Fibroblast of the aortic adventitia (primary cell): ENCODE results near the gene QRFP. TPM values are rescaled to one million over a fixed set of nuclear protein-coding genes. Genes with fewer than 3 reads are reported as not detected.

Experiments
- DNase-seq: peaks from one replicate; pipeline ENCODE4 v3.0.0-alpha.2; 2010; ENCODE audit warnings: low read depth
- H3K4me3 ChIP-seq: 2 replicates; pipeline ENCODE4 v1.5.1; 2011; ENCODE audit warnings: low read depth, mild to moderate bottlenecking, control low read depth, low read length, moderate library complexity
- CTCF ChIP-seq: IDR thresholded peaks from 2 replicates; pipeline ENCODE4 v1.5.1; 2011; ENCODE audit warnings: mild to moderate bottlenecking, low read length, control low read depth, inconsistent platforms; ENCODE audit not compliant: insufficient read depth
- total RNA-seq: library from RNA; depleted of rRNA; stranded (reverse); fragments of >200 nt; gene quantifications from 2 replicates; pipeline ENCODE4 v1.2.3, GENCODE V29; 2012; ENCODE audit warnings: low replicate concordance

Gene QRFP
- total RNA-seq, 1 donor: not detected

DNA sequence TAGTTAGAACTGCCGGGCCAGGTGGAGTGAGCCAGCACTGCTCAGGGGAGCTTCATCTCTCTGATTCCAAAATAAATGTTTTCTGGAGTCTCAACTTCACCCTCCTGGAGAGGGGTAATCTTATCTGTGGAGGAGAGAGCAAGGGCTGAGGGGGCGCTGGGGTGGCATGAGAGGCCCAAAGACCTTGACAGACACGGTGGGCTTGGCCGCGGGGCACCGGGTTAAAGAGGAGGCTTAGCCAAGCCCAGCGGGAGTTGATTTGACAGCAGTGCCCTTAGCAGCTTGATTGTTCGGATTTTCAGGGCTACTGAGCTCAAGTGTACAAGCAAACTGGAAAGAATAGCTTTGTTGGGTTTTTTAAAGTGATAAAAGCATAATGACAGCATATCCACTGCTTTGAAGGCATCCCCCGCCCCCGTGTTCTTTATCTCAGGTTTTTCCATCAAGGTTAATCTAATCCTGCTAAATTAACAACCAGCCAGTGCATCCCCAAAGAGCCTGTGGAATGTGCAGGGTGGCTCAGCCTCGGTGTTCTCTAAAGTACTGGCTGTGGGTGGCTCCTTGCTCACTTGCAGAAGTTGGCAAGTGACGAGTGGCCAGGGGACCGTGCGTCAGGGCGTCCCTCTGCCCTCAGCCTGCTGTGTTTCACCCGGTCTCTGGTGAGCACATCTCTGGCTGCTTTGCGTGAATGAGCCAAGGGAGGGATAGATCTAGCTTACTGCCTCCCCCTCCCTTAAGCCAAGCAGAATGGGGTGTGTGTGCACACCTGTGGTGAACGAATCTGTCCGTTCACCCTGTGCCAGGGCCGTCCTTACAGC, 5.5 kb downstream of the QRFP start:
- DNase-seq: no peak
- TF ChIP-seq CTCF: no peak
- H3K4me3 ChIP-seq: no peak overlapping the region

DNA sequence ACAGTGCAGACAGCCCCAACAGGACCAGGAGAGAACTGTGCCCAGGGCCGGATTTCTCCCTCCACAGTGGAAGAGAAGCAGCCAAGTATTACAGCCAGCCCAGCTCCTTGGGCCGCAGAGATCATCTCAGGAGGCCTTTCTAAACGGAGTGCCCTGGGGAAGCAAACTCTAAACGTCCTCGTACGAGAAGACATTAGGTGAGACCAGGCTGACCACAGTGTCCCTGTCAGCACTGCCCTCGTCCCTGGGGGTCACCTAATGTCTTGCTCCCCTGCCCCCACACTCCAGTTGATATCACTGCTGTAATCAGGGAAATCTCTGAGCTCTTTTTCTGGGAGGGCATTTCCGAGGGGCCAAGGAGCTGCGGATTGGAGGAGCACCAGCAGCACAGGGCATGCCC, 6.5 kb downstream of the QRFP start:
- no peak overlapping the region for H3K4me3 ChIP-seq
- TF ChIP-seq CTCF: no peak
- no peak for DNase-seq

DNA sequence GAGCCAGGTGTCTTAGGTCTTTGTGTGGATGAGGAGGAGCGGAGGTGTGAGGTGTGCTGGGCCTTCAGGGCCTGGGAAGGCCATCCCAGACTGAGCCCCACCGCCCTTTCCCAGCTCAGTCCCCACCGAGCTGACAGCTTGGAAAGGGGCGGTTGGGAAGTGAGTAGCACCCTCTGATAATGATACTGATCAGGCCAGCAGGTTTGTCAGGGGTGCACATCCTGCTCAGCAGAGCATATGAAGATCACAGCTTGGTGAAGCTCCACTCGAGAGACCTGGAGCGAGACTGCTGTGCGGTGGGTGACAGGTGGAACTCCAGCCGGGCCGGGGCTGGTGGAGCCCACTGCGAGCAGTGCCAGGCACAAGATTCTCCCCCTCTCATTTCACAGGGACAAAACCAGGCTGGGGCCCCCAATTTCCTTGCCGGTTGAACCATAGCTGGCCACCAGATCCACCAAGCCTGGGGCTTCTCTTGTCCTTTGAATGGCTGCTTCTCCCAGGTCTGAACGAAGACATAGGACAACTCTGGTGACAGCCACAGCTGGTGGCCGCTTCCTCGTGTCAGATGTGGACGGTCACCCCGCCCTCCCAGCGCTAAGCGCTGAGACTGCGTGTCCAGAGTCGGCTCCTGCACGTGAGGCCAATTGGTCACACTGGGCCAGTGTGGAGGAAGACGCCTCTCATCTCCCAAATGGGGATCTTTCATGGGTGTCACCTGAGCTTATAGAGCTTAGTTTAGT, 8.3 kb downstream of the QRFP start:
- H3K4me3 ChIP-seq: no peak overlapping the region
- TF ChIP-seq CTCF: no peak
- no peak for DNase-seq

DNA sequence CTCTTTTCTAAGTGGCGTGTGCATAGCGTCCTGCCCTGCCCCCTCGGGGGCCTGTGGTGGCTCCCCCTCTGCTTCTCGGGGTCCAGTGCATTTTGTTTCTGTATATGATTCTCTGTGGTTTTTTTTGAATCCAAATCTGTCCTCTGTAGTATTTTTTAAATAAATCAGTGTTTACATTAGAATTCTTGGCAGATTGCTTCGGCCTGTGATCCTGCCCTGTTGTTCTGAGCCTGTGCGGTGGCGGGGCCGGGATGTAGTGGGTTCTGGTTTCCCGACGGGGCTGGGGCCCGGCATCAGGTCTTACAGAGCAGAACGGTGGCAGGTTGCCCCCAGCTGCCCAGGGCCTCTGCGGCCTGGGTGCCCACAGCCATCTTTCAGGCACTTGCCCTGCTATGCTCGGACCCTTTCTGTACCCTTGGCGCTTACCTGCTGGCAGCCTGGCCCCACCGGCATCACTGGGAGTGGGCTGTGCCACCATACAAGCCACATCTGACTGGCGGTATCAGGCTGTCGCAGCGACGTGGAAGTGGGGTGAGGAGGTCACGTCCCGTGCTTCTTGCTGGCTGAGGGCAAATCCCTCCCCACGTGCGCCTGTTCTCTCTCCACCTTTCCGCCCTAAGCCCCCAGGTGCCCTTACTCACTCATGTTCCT, 9.0 kb downstream of the QRFP start:
- TF ChIP-seq CTCF: no peak
- DNase-seq: no peak
- H3K4me3 ChIP-seq: no peak overlapping the region

- TF ChIP-seq CTCF: no peak
- no peak overlapping the region for H3K4me3 ChIP-seq
- DNase-seq: no peak
Measured at GRCh38 chr9:130886981-130887380, 9.6 kb downstream of the QRFP start.

DNA sequence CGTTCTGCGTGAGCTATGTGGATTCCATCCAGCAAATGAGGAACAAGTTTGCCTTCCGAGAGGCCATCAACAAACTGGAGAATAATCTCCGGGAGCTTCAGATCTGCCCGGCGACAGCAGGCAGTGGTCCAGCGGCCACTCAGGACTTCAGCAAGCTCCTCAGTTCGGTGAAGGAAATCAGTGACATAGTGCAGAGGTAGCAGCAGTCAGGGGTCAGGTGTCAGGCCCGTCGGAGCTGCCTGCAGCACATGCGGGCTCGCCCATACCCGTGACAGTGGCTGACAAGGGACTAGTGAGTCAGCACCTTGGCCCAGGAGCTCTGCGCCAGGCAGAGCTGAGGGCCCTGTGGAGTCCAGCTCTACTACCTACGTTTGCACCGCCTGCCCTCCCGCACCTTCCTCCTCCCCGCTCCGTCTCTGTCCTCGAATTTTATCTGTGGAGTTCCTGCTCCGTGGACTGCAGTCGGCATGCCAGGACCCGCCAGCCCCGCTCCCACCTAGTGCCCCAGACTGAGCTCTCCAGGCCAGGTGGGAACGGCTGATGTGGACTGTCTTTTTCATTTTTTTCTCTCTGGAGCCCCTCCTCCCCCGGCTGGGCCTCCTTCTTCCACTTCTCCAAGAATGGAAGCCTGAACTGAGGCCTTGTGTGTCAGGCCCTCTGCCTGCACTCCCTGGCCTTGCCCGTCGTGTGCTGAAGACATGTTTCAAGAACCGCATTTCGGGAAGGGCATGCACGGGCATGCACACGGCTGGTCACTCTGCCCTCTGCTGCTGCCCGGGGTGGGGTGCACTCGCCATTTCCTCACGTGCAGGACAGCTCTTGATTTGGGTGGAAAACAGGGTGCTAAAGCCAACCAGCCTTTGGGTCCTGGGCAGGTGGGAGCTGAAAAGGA, 10.9 kb downstream of the QRFP start:
- no peak for TF ChIP-seq CTCF
- no peak for DNase-seq
- no peak overlapping the region for H3K4me3 ChIP-seq
